ENCODE measurements around the gene CDK2. TPM values are rescaled to one million over a fixed set of nuclear protein-coding genes. Genes with fewer than 3 reads are reported as not detected.

The CDK2 gene
- polyA plus RNA-seq, 1 of the 3 experiments (the other 2 are of a cell fraction): 43.3 TPM

DNA sequence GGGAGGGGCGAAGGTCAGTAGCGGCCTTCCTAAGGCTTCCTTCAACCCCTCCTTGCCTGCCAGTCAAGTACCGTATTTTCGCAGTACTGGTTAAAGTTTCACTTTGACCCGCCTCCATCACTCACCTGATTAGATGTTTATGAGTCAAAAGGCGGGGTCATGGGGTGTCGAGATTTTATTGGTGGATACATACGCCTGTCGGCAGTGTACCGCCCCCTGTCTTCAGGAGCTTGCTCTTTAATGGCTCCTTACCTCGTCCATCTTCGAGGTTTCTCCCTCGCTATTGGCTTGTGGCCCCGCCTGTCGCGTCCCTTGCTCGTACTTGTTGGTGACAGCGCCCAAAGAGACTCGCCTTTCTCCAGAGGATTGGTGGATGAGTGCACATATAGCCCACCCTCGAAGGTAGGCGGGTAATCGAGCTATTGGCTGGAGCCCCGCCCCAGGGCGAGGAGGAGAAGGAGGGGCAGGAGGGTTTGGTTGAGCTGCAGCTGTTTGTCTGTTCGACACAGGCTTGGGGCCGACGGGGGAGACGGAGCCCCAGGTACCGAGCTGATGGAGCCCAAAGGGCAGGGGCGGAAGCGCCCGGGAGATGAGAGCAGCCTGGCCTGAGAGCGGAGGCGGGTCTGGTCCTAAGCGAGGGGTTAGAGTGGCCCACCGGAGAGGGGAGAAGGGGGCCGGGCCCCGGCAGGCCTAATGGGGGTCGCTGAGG is 7.1 kb downstream of the CDK2 start, which contains the start of gene RAB5B (continued):
- TF ChIP-seq USF1 (IDR thresholded peaks at IDR 0.05; ENCODE audit: borderline replicate concordance, low read depth) (peak; percentile 59; the same call in 1 of the 2 replicates), MXI1 (IDR thresholded peaks at IDR 0.05; ENCODE audit: low read depth, low read length) (peak; percentile 78), TAF1 (IDR thresholded peaks at IDR 0.05; ENCODE audit: borderline replicate concordance, low read depth, low read length) (peak; percentile 78), POLR2AphosphoS5 (IDR thresholded peaks at IDR 0.05; ENCODE audit: low read depth, low read length) (peak; percentile 77), RFX5 (IDR thresholded peaks at IDR 0.05; ENCODE audit: low read length) (peak; percentile 55; the same call in 1 of the 2 replicates), TCF12 (IDR thresholded peaks at IDR 0.05) (peak; percentile 38; the same call in 1 of the 2 replicates), PBX3 (IDR thresholded peaks at IDR 0.05) (peak; percentile 100), CHD2 (IDR thresholded peaks at IDR 0.05; ENCODE audit: low read length, partially characterized antibody) (peak; percentile 98), ELF1 (IDR thresholded peaks at IDR 0.05) (no peak; the same call in none of the 2 replicates)
- TF ChIP-seq, protein P1, sequence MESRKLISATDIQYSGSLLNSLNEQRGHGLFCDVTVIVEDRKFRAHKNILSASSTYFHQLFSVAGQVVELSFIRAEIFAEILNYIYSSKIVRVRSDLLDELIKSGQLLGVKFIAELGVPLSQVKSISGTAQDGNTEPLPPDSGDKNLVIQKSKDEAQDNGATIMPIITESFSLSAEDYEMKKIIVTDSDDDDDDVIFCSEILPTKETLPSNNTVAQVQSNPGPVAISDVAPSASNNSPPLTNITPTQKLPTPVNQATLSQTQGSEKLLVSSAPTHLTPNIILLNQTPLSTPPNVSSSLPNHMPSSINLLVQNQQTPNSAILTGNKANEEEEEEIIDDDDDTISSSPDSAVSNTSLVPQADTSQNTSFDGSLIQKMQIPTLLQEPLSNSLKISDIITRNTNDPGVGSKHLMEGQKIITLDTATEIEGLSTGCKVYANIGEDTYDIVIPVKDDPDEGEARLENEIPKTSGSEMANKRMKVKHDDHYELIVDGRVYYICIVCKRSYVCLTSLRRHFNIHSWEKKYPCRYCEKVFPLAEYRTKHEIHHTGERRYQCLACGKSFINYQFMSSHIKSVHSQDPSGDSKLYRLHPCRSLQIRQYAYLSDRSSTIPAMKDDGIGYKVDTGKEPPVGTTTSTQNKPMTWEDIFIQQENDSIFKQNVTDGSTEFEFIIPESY (IDR thresholded peaks at IDR 0.05; ENCODE audit: borderline replicate concordance, low read depth): peak; percentile 84; the same call in 1 of the 2 replicates

GRCh38 chr12:55974308-55974730 is 7.7 kb downstream of the CDK2 start:
- ChIA-PET CTCF (interaction anchor here (0.6 to 2.8 kb wide), 12 partner anchors 10 to 294 kb away, joined by 3 to 28 read pairs (median 4); partner anchors contain the start of genes CD63 and SUOX), POLR2A (interaction anchor here (0.8 to 2.1 kb wide), 13 partner anchors 8 to 326 kb away, joined by 3 to 15 read pairs (median 4); partner anchors contain the start of genes CS, DNAJC14, IKZF4 and ORMDL2)
- peaks cover 7% of the 10 kb centered on the region in 2 experiments; a peak in 3 of 4 replicates for H3K4me1 ChIP-seq (ENCODE audit: control insufficient read depth in 1 of 2, insufficient read depth in 2 of 2, low read depth in 1 of 2, low read length in 1 of 2)
- peak overlapping the region; percentile 85 for H3K4me2 ChIP-seq
- H3K9ac ChIP-seq: peak overlapping the region; percentile 91
- TF ChIP-seq EP300 (IDR thresholded peaks at IDR 0.05; ENCODE audit: borderline replicate concordance in 1 of 2, low read depth in 1 of 2, low read length in 1 of 2) (no peak), CTCF (IDR thresholded peaks at IDR 0.05) (no peak), FOSL2 (IDR thresholded peaks at IDR 0.05; ENCODE audit: borderline replicate concordance, low read depth) (no peak), FOXM1 (IDR thresholded peaks at IDR 0.05; ENCODE audit: low read depth) (no peak), CHD2 (IDR thresholded peaks at IDR 0.05; ENCODE audit: low read length, partially characterized antibody) (no peak), GATA2 (CRISPR knock-in tag; IDR thresholded peaks at IDR 0.05) (no peak), EZH2phosphoT487 (IDR thresholded peaks at IDR 0.05; ENCODE audit: borderline replicate concordance, low read depth) (no peak), SIN3A (IDR thresholded peaks at IDR 0.05; ENCODE audit: borderline replicate concordance, low read depth, low read length) (no peak), RFX5 (IDR thresholded peaks at IDR 0.05; ENCODE audit: low read length) (no peak)
- no peaks in the 10 kb centered on the region for H3K27me3 ChIP-seq (ENCODE audit: insufficient read depth)
- peak overlapping the region; percentile 53; the same call in 1 of the 2 replicates for H2AFZ ChIP-seq (ENCODE audit: low read depth)
- peak; percentile 65 for DNase-seq
- under 1% methylated on average over 15 of the region's 15 CpGs for WGBS (ENCODE audit: low lambda C conversion rate)
- peaks cover 13 to 22% of the 10 kb centered on the region in 2 experiments for H3K36me3 ChIP-seq (replicated peaks in 1 of 2; ENCODE audit: control insufficient read depth in 1 of 2, insufficient read depth in 2 of 2, low read length in 1 of 2)
- H3K4me3 ChIP-seq (ENCODE audit: low read depth in 2 of 2, low read length in 1 of 2): peak overlapping the region; percentile 69 to 94
- H3F3A ChIP-seq (replicated peaks; ENCODE audit: insufficient read depth): peaks cover 18% of the 10 kb centered on the region
- H3K79me2 ChIP-seq (ENCODE audit: insufficient read depth): peaks cover 55% of the 10 kb centered on the region
- no peaks in the 10 kb centered on the region for H3K9me2 ChIP-seq
- H4K20me1 ChIP-seq (ENCODE audit: insufficient read depth): no peaks in the 10 kb centered on the region
- peak overlapping the region; percentile 79 to 83 for H3K27ac ChIP-seq (ENCODE audit: low read depth in 2 of 2, low read length in 1 of 2)
- no peaks in the 10 kb centered on the region for H3K9me3 ChIP-seq
